H9 (cell line): ENCODE results near the gene ALG8. TPM values are rescaled to one million over a fixed set of nuclear protein-coding genes. Genes with fewer than 3 reads are reported as not detected.

Source experiments
- DNase-seq: peaks from one replicate; pipeline ENCODE4 v3.0.0-alpha.2; 2017
- H2AFZ ChIP-seq: one replicate; pipeline ENCODE4 v1.6.1; 2013; ENCODE audit warnings: mild to moderate bottlenecking, low read length, control low read depth, moderate library complexity
- H2AK5ac ChIP-seq: 2 replicates; pipeline ENCODE4 v1.6.1; 2013; ENCODE audit warnings: low read length, control low read depth, mixed read lengths; ENCODE audit not compliant: insufficient read length
- H2BK120ac ChIP-seq: one replicate; pipeline ENCODE4 v1.6.1; 2013; ENCODE audit warnings: low read depth, mild to moderate bottlenecking, low read length, control low read depth, inconsistent platforms; ENCODE audit not compliant: poor library complexity, severe bottlenecking
- H2BK12ac ChIP-seq: 2 replicates; pipeline ENCODE4 v1.6.1; 2013; ENCODE audit warnings: low read length, control low read depth, mixed read lengths, low read depth; ENCODE audit not compliant: insufficient read length
- H2BK15ac ChIP-seq: 2 replicates; pipeline ENCODE4 v1.6.1; 2013; ENCODE audit warnings: low read depth, low read length, control low read depth
- H2BK20ac ChIP-seq: one replicate; pipeline ENCODE4 v1.6.1; 2013; ENCODE audit warnings: low read depth, mild to moderate bottlenecking, low read length, control low read depth, inconsistent platforms; ENCODE audit not compliant: poor library complexity, severe bottlenecking
- H2BK5ac ChIP-seq: 2 replicates; pipeline ENCODE4 v1.6.1; 2013; ENCODE audit warnings: low read length, control low read depth, mixed read lengths; ENCODE audit not compliant: insufficient read length
- H3K14ac ChIP-seq: 2 replicates; pipeline ENCODE4 v1.6.1; 2013; ENCODE audit warnings: low read length, control low read depth; ENCODE audit not compliant: insufficient read depth
- H3K18ac ChIP-seq: 2 replicates; pipeline ENCODE4 v1.6.1; 2013; ENCODE audit warnings: low read depth, mild to moderate bottlenecking, mixed read lengths, low read length, control low read depth; ENCODE audit not compliant: insufficient read length
- H3K23ac ChIP-seq: 2 replicates; pipeline ENCODE4 v1.6.1; 2013; ENCODE audit warnings: low read length, control low read depth, mixed read lengths, low read depth; ENCODE audit not compliant: insufficient read length
- H3K23me2 ChIP-seq: 2 replicates; pipeline ENCODE4 v1.6.1; 2013; ENCODE audit warnings: low read depth, mild to moderate bottlenecking, mixed read lengths, low read length, control low read depth; ENCODE audit not compliant: insufficient read length, poor library complexity, severe bottlenecking
- H3K27ac ChIP-seq: 2 replicates; pipeline ENCODE4 v1.5.1; 2013; ENCODE audit warnings: low read length, control low read depth, mixed read lengths, low read depth; ENCODE audit not compliant: insufficient read length
- H3K27me3 ChIP-seq: 2 replicates; pipeline ENCODE4 v1.6.1; 2013; ENCODE audit warnings: low read length, control low read depth, inconsistent platforms; ENCODE audit not compliant: insufficient read depth
- H3K4ac ChIP-seq: 2 replicates; pipeline ENCODE4 v1.6.1; 2013; ENCODE audit warnings: low read depth, mild to moderate bottlenecking, control low read depth, inconsistent platforms, low read length, moderate library complexity
- H3K4me1 ChIP-seq: 2 replicates; pipeline ENCODE4 v1.6.1; 2013; ENCODE audit warnings: low read length, control low read depth, inconsistent platforms; ENCODE audit not compliant: insufficient read depth
- H3K4me2 ChIP-seq: 2 replicates; pipeline ENCODE4 v1.6.1; 2013; ENCODE audit warnings: low read length, control low read depth, mixed read lengths; ENCODE audit not compliant: insufficient read length, insufficient read depth
- H3K56ac ChIP-seq: 2 replicates; pipeline ENCODE4 v1.6.1; 2013; ENCODE audit warnings: low read depth, mild to moderate bottlenecking, mixed read lengths, low read length, control low read depth; ENCODE audit not compliant: insufficient read length
- H3K79me1 ChIP-seq: 2 replicates; pipeline ENCODE4 v1.6.1; 2013; ENCODE audit warnings: low read depth, mild to moderate bottlenecking, moderate library complexity, low read length, control low read depth, inconsistent platforms; ENCODE audit not compliant: insufficient read depth, poor library complexity, severe bottlenecking
- H3K79me2 ChIP-seq: 2 replicates; pipeline ENCODE4 v1.6.1; 2013; ENCODE audit warnings: low read length, control low read depth, inconsistent platforms; ENCODE audit not compliant: insufficient read depth
- H3K9ac ChIP-seq: 2 replicates; pipeline ENCODE4 v1.6.1; 2013; ENCODE audit warnings: low read length, control low read depth, mixed read lengths; ENCODE audit not compliant: insufficient read length; ENCODE audit errors: extremely low read depth
- H3K9me3 ChIP-seq: one replicate; pipeline ENCODE4 v1.6.1; 2013; ENCODE audit warnings: low read depth, low read length, inconsistent platforms; ENCODE audit not compliant: control insufficient read depth
- H3T11ph ChIP-seq: one replicate; pipeline ENCODE4 v1.6.1; 2013; ENCODE audit warnings: mild to moderate bottlenecking, low read length, control low read depth, inconsistent platforms
- H4K20me1 ChIP-seq: one replicate; pipeline ENCODE4 v1.6.1; 2013; ENCODE audit not compliant: control insufficient read depth, insufficient read length, insufficient read depth
- H4K5ac ChIP-seq: 2 replicates; pipeline ENCODE4 v1.6.1; 2013; ENCODE audit warnings: low read depth, mild to moderate bottlenecking, mixed read lengths, low read length, control low read depth; ENCODE audit not compliant: insufficient read length
- H4K8ac ChIP-seq: replicated peaks from 2 replicates; pipeline ENCODE4 v1.6.1; 2013; ENCODE audit warnings: low read length, control low read depth, mixed read lengths, low read depth; ENCODE audit not compliant: insufficient read length
- H4K91ac ChIP-seq: 2 replicates; pipeline ENCODE4 v1.6.1; 2013; ENCODE audit warnings: low read depth, mild to moderate bottlenecking, moderate library complexity, mixed read lengths, low read length, control low read depth; ENCODE audit not compliant: insufficient read length
- H3K27ac Mint-ChIP-seq, 3 experiments: 2 replicates in 2 of 3; 3 replicates in 1 of 3; pipeline ENCODE4 v1.8.0; 2020 to 2021; ENCODE audit warnings: mixed read lengths in 3 of 3, mild to moderate bottlenecking in 1 of 3, moderate library complexity in 1 of 3
- H3K27me3 Mint-ChIP-seq: 2 replicates; pipeline ENCODE4 v1.8.0; 2021; ENCODE audit warnings: low read depth, mild to moderate bottlenecking, moderate library complexity, mixed read lengths
- H3K36me3 Mint-ChIP-seq, 3 experiments: 2 replicates in 2 of 3; 3 replicates in 1 of 3; pipeline ENCODE4 v1.8.0; 2020 to 2021; ENCODE audit warnings: low read depth in 3 of 3, mixed read lengths in 3 of 3; ENCODE audit not compliant: insufficient read depth in 1 of 3
- H3K4me1 Mint-ChIP-seq, 2 experiments: 2 replicates each; pipeline ENCODE4 v1.8.0; 2020; ENCODE audit warnings: mixed read lengths in 2 of 2
- H3K4me3 Mint-ChIP-seq, 2 experiments: 2 replicates in 1 of 2; 3 replicates in 1 of 2; pipeline ENCODE4 v1.8.0; 2020 to 2021; ENCODE audit warnings: mild to moderate bottlenecking in 2 of 2, mixed read lengths in 2 of 2, moderate library complexity in 1 of 2
- H3K9me3 Mint-ChIP-seq, 2 experiments: 2 replicates in 1 of 2; 3 replicates in 1 of 2; pipeline ENCODE4 v1.8.0; 2020; ENCODE audit warnings: mild to moderate bottlenecking in 2 of 2, mixed read lengths in 2 of 2, moderate library complexity in 1 of 2
- CTCF ChIP-seq: fragments of 200-600 bp; sonication (generic); conservative IDR thresholded peaks from 3 replicates; pipeline ENCODE4 v1.8.0; 2021; ENCODE audit warnings: antibody characterized with exemption, mild to moderate bottlenecking
- WGBS: extraction: QIAGEN DNeasy Blood & Tissue Kit; methylation state at CpG from one replicate; pipeline ENCODE4 v1.1.7; 2013; ENCODE audit warnings: missing lambda C conversion rate, low lambda C conversion rate, mixed read lengths; ENCODE audit not compliant: insufficient read length; ENCODE audit errors: extremely low coverage; 5-methylcytosine and 5-hydroxymethylcytosine counted together
- long read RNA-seq: library from polyadenylated mRNA; unstranded; transcript quantifications from one replicate; pipeline ENCODE4 v2.0.0, GENCODE V29; 2020
- total RNA-seq: library from RNA; stranded (reverse); gene quantifications from 2 replicates; pipeline ENCODE4 v1.2.1, GENCODE V29; 2021

The ALG8 gene
- 77.5 and 78.8 TPM in 2 replicates for total RNA-seq
- long read RNA-seq, transcript ALG8-201 (13 exons, 1,675 nt): major isoform, 176 of 242 reads
- long read RNA-seq, transcript ALG8-202 (14 exons, 1,677 nt): minor isoform, 17 of 242 reads
- long read RNA-seq, partial matches to known transcripts: 7 of 242 reads
- long read RNA-seq, other reads (novel, unspliced or antisense): 42 of 242 reads

GRCh38 chr11:78139422-78140391, at the start of gene ALG8:
ALG8 (minus strand) TSS chr11:78139626; CDS start chr11:78139588, 38 bp downstream.
- H3K4me2 ChIP-seq: peak within 1 kb of the TSS; percentile 86
- no peaks in the 10 kb centered on the region; a peak in 1 of 5 replicates for H3K9me3 Mint-ChIP-seq
- peak within 1 kb of the TSS; percentile 74 for H3K14ac ChIP-seq
- peak within 1 kb of the TSS; percentile 91 to 98 (median 97) for H3K27ac Mint-ChIP-seq
- no peak within 1 kb of the TSS for H3T11ph ChIP-seq
- peak within 1 kb of the TSS; percentile 88 to 91 for H3K4me3 Mint-ChIP-seq
- no peaks in the 10 kb centered on the region for H3K9me3 ChIP-seq
- H3K9ac ChIP-seq: peak within 1 kb of the TSS; percentile 95
- H3K4me1 Mint-ChIP-seq: peaks cover 13 to 16% of the 10 kb centered on the region in 2 experiments
- H3K56ac ChIP-seq: peak within 1 kb of the TSS; percentile 7
- DNase-seq: peak; percentile 96
- peak within 1 kb of the TSS; percentile 81 for H3K18ac ChIP-seq
- no peak for TF ChIP-seq CTCF
- no peaks in the 10 kb centered on the region for H3K27me3 Mint-ChIP-seq
- WGBS: no CpG with 5 or more reads among the region's 52 CpGs
- no peak within 1 kb of the TSS for H2BK15ac ChIP-seq
- H4K91ac ChIP-seq: peak within 1 kb of the TSS; percentile 72
- peak within 1 kb of the TSS; percentile 21 for H3K27ac ChIP-seq
- no peak within 1 kb of the TSS for H4K8ac ChIP-seq
- peaks cover 12% of the 10 kb centered on the region; the same call in 1 of the 2 replicates for H3K79me2 ChIP-seq
- peaks cover 4% of the 10 kb centered on the region for H3K23me2 ChIP-seq
- no peak within 1 kb of the TSS for H2BK20ac ChIP-seq
- no peak within 1 kb of the TSS for H2BK12ac ChIP-seq
- peak within 1 kb of the TSS; percentile 7; the same call in 1 of the 2 replicates for H3K4ac ChIP-seq
- no peak within 1 kb of the TSS for H3K23ac ChIP-seq
- H3K79me1 ChIP-seq: no peaks in the 10 kb centered on the region
- peak within 1 kb of the TSS; percentile 53 for H2AFZ ChIP-seq
- H2BK120ac ChIP-seq: no peak within 1 kb of the TSS
- H3K27me3 ChIP-seq: no peaks in the 10 kb centered on the region
- peaks cover 24 to 62% (median 50%) of the 10 kb centered on the region in 3 experiments for H3K36me3 Mint-ChIP-seq
- H2BK5ac ChIP-seq: no peak within 1 kb of the TSS
- no peak within 1 kb of the TSS for H2AK5ac ChIP-seq
- H4K5ac ChIP-seq: peak within 1 kb of the TSS; percentile 91
- no peaks in the 10 kb centered on the region for H4K20me1 ChIP-seq
- H3K4me1 ChIP-seq: no peaks in the 10 kb centered on the region
